GM13977 (cell line): ENCODE data around the gene FAM156B.
"Not testable (repeated sequence)": the region's sequence is repeated elsewhere in the genome, so short reads cannot be mapped to it uniquely, and the experiment has no call there.

Source experiments
- DNase-seq: peaks from one replicate; pipeline ENCODE4 v3.0.0; 2012; ENCODE audit warnings: low spot score
- in situ Hi-C: fragments of 300-500 bp; cut with MboI; formaldehyde crosslinking; loops from one replicate; pipeline ENCODE4 v1.12.0; 2022; ENCODE audit warnings: low sequenced_read_pairs, low pct_unique_long_range_greater_than_20kb, mixed read lengths, inconsistent platforms; ENCODE audit not compliant: unreplicated experiment

Gene FAM156B

GRCh38 chrX:52949325-52949724 is 52.2 kb downstream of the FAM156B start:
- in situ Hi-C loops, DNase-seq: not testable (repeated sequence)

- in situ Hi-C loops, DNase-seq: not testable (repeated sequence)
Observed at GRCh38 chrX:52949884-52950283, 52.8 kb downstream of the FAM156B start.
